WERI-Rb-1 (cell line): ENCODE results near the gene SETD3.

Source experiments
- DNase-seq: peaks from one replicate; pipeline ENCODE4 v3.0.0-alpha.2; 2020
- H3K27ac ChIP-seq: fragments of 250-450 bp; sonication (Bioruptor Pico); 2 replicates; pipeline ENCODE4 v1.5.1; 2020; ENCODE audit warnings: mild to moderate bottlenecking, moderate library complexity
- H3K27me3 ChIP-seq: fragments of 250-450 bp; sonication (Bioruptor Pico); 2 replicates; pipeline ENCODE4 v1.5.1; 2021; ENCODE audit warnings: mild to moderate bottlenecking, low read depth, moderate library complexity; ENCODE audit not compliant: insufficient read depth, severe bottlenecking
- H3K36me3 ChIP-seq: fragments of 250-450 bp; sonication (Bioruptor Pico); 2 replicates; pipeline ENCODE4 v1.5.1; 2020; ENCODE audit warnings: mild to moderate bottlenecking, moderate library complexity
- H3K4me3 ChIP-seq: 2 replicates; pipeline ENCODE4 v1.5.1; 2011; ENCODE audit warnings: low read depth, mild to moderate bottlenecking, control low read depth, low read length
- H3K9me3 ChIP-seq: fragments of 250-450 bp; sonication (Bioruptor Pico); 2 replicates; pipeline ENCODE4 v1.5.1; 2021; ENCODE audit warnings: mild to moderate bottlenecking, moderate library complexity; ENCODE audit not compliant: severe bottlenecking
- TF ChIP-seq, protein P1 (sequence below): IDR thresholded peaks from 2 replicates; pipeline ENCODE4 v1.5.1; 2011; ENCODE audit warnings: low read depth, mild to moderate bottlenecking, control low read depth, inconsistent platforms, low read length

SETD3 gene

DNA sequence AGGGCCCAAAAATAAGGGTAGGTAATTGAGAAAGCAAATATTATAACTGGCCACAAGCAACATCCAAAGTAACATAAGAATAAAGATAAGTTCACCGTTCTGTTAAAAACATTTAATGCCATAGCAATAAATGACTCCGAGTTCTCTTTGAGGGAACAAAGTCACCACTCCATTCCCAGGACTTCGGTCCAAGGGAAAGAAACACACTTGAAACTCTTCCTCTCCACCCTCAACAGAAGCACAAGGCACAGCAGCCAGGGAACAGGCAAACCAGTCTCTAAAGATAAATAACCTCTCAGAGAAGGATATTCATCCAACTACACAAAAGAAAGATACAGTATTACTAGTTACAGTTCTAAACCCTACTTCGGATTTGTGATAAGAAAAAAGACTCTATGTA lies 2.5 kb downstream of the SETD3 start:
- DNase-seq = no peak
- no peak overlapping the region for H3K4me3 ChIP-seq
- no peak overlapping the region for H3K27ac ChIP-seq
- H3K9me3 ChIP-seq = no peaks in the 10 kb centered on the region
- TF ChIP-seq, protein P1, sequence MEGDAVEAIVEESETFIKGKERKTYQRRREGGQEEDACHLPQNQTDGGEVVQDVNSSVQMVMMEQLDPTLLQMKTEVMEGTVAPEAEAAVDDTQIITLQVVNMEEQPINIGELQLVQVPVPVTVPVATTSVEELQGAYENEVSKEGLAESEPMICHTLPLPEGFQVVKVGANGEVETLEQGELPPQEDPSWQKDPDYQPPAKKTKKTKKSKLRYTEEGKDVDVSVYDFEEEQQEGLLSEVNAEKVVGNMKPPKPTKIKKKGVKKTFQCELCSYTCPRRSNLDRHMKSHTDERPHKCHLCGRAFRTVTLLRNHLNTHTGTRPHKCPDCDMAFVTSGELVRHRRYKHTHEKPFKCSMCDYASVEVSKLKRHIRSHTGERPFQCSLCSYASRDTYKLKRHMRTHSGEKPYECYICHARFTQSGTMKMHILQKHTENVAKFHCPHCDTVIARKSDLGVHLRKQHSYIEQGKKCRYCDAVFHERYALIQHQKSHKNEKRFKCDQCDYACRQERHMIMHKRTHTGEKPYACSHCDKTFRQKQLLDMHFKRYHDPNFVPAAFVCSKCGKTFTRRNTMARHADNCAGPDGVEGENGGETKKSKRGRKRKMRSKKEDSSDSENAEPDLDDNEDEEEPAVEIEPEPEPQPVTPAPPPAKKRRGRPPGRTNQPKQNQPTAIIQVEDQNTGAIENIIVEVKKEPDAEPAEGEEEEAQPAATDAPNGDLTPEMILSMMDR = no peak
- no peaks in the 10 kb centered on the region for H3K36me3 ChIP-seq
- H3K27me3 ChIP-seq = no peaks in the 10 kb centered on the region

DNA sequence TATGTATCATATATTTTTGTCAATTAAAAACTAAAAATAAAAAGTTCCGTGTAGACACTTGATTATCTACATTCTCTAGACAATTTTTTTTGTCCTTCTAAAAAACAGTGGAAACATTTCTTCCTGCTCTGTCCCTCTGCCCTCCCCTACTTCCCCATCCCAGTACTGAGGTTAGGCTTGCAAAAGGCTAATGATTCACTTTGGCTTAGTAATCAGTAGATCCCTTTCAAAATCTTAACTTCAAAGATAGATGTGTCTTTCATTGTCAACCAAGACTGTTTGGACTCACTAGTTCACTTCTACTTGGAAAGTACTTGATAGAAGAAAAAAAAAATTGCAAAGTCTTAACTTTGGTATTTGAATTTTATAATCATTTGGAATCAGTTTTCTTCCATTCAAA lies 3.8 kb downstream of the SETD3 start:
- Histone ChIP-seq H3K27ac (no peak overlapping the region), H3K4me3 (no peak overlapping the region), H3K27me3 (no peaks in the 10 kb centered on the region), H3K9me3 (no peaks in the 10 kb centered on the region), H3K36me3 (no peaks in the 10 kb centered on the region)
- DNase-seq = no peak
- TF ChIP-seq, protein P1 = no peak

DNA sequence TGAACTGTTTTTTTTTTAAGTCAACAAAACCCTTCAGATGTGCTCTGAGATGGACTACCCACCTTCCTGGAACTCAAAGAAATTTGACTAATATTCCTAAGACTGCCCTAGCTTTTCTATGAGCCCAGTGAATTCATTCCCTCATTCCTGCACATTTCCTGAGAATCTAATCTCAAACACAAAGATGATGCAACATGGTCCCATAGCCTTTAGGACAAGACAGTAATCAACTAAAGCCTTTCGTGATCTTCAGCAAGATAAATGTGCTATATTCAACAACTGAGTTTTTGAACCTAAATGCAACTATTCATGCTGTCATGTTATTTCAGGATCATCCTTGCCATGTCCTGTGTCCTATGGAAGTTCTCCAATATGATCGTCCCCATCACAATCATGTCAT lies 5.0 kb downstream of the SETD3 start:
- Histone ChIP-seq H3K4me3 (no peak overlapping the region), H3K27me3 (no peaks in the 10 kb centered on the region), H3K36me3 (no peaks in the 10 kb centered on the region), H3K27ac (no peak overlapping the region), H3K9me3 (no peaks in the 10 kb centered on the region)
- no peak for DNase-seq
- TF ChIP-seq, protein P1 = no peak

DNA sequence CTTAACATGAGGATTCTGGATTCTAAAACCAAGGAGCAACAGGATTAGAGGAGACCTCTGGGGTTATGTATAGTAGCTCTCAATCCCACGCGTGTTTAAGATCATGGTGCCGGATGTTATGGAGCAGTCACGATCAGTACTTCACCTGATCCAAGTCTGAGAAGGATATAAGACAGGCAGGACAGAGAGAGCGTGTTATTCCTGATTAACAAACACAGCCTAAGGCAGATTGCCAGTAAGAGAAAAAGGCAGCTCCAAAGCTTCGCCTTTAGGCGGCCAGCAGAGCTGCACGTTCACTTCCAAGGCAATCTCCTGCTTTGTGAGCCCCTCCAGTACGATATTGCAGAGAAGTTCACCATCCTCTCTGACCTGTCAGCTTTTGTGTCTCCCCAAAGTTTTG lies 5.5 kb downstream of the SETD3 start:
- Histone ChIP-seq H3K27ac (no peak overlapping the region), H3K36me3 (no peaks in the 10 kb centered on the region), H3K27me3 (no peaks in the 10 kb centered on the region), H3K9me3 (no peaks in the 10 kb centered on the region), H3K4me3 (no peak overlapping the region)
- DNase-seq = no peak
- TF ChIP-seq, protein P1 = no peak

DNA sequence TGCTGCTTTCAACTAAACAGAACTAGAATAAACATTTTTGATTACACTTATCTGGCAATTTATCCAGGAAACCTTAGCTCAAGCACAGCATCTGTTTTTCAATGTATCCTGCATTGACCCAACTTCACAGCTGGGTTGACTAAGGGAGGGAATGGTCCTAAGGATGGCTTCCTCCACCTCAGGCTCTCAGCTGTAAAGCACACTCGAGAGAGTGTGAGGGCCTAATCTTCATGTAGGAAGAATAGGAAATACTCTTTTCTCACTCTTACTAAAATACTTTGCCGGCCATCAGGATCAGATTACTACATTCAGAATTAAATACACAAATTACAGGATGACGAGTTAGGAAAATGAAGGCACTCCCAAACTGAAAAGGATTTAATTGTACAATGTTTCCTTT lies 7.2 kb downstream of the SETD3 start:
- Histone ChIP-seq H3K27me3 (no peaks in the 10 kb centered on the region), H3K4me3 (no peak overlapping the region), H3K9me3 (no peaks in the 10 kb centered on the region), H3K36me3 (no peaks in the 10 kb centered on the region), H3K27ac (no peak overlapping the region)
- TF ChIP-seq, protein P1 = no peak
- DNase-seq = no peak

DNA sequence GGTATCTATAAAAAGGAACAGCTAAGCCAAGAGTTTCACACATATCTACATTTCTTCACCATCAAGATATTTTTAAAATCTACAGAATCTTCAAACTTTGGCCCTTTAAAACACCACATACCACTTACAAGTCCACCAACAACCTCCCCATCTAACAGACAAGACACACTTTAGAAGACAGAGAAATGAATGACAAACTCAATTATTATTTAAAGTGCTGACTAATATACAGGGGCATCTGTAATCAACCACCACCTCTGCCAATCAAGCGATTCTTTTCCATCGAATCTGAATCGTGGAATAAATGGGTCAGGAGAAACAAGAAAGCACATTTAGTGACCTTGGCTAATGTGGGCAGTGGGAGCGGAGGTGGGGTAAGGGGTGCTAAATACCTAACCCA lies 7.7 kb downstream of the SETD3 start:
- Histone ChIP-seq H3K4me3 (no peak overlapping the region), H3K36me3 (no peaks in the 10 kb centered on the region), H3K27me3 (no peaks in the 10 kb centered on the region), H3K27ac (no peak overlapping the region), H3K9me3 (no peaks in the 10 kb centered on the region)
- DNase-seq = no peak
- TF ChIP-seq, protein P1 = no peak
